MM.1S (cell line): Measurements from ENCODE around the gene SF3B4.

Source experiments
- DNase-seq: peaks from one replicate; pipeline ENCODE4 v3.0.0-alpha.2; 2015
- H2AFZ ChIP-seq: fragments of 300-600 bp; sonication (generic); 2 replicates; pipeline ENCODE4 v1.6.0; 2016; ENCODE audit warnings: antibody characterized with exemption, low read length
- H3F3A ChIP-seq: fragments of 300-600 bp; sonication (generic); 2 replicates; pipeline ENCODE4 v1.6.1; 2016; ENCODE audit warnings: mild to moderate bottlenecking, antibody characterized with exemption, low read length, moderate library complexity, mixed read lengths; ENCODE audit not compliant: insufficient read depth
- H3K27ac ChIP-seq: fragments of 300-600 bp; sonication (generic); 2 replicates; pipeline ENCODE4 v1.5.1; 2016; ENCODE audit warnings: mild to moderate bottlenecking, low read length
- H3K27me3 ChIP-seq: fragments of 300-600 bp; sonication (generic); replicated peaks from 2 replicates; pipeline ENCODE4 v1.6.0; 2016; ENCODE audit warnings: low read length; ENCODE audit not compliant: insufficient read depth
- H3K36me3 ChIP-seq: fragments of 300-600 bp; sonication (generic); replicated peaks from 2 replicates; pipeline ENCODE4 v1.6.1; 2016; ENCODE audit warnings: mild to moderate bottlenecking, low read length, mixed read lengths; ENCODE audit not compliant: insufficient read depth
- H3K4me1 ChIP-seq: fragments of 300-600 bp; sonication (generic); 2 replicates; pipeline ENCODE4 v1.6.1; 2016; ENCODE audit warnings: low read length, mixed read lengths
- H3K4me2 ChIP-seq: fragments of 300-600 bp; sonication (generic); 2 replicates; pipeline ENCODE4 v1.6.0; 2016; ENCODE audit warnings: low read depth, low read length
- H3K4me3 ChIP-seq: fragments of 300-600 bp; sonication (generic); 2 replicates; pipeline ENCODE4 v1.5.1; 2016; ENCODE audit warnings: low read length, mixed read lengths
- H3K79me2 ChIP-seq: fragments of 300-600 bp; sonication (generic); 2 replicates; pipeline ENCODE4 v1.6.1; 2016; ENCODE audit warnings: mixed run types, low read length, mixed read lengths
- H3K9ac ChIP-seq: fragments of 300-600 bp; sonication (generic); 2 replicates; pipeline ENCODE4 v1.6.1; 2016; ENCODE audit warnings: low read length, mixed read lengths
- H3K9me2 ChIP-seq: fragments of 300-600 bp; sonication (generic); replicated peaks from 2 replicates; pipeline ENCODE4 v1.6.1; 2016; ENCODE audit warnings: mild to moderate bottlenecking, low read length, mixed read lengths; ENCODE audit not compliant: insufficient read depth
- H3K9me3 ChIP-seq: fragments of 300-600 bp; sonication (generic); replicated peaks from 2 replicates; pipeline ENCODE4 v1.6.1; 2016; ENCODE audit warnings: mild to moderate bottlenecking, low read length, mixed read lengths; ENCODE audit not compliant: insufficient read depth
- H4K20me1 ChIP-seq: fragments of 300-600 bp; sonication (generic); 2 replicates; pipeline ENCODE4 v1.6.1; 2016; ENCODE audit warnings: mild to moderate bottlenecking, low read length, moderate library complexity, mixed read lengths; ENCODE audit not compliant: insufficient read depth
- EZH2 ChIP-seq: fragments of 300-600 bp; sonication (generic); optimal IDR thresholded peaks from 2 replicates; pipeline ENCODE3; 2017; ENCODE audit warnings: low read depth, mild to moderate bottlenecking, antibody characterized with exemption, low read length, mixed read lengths
- EZH2phosphoT487 ChIP-seq: fragments of 300-600 bp; sonication (generic); IDR thresholded peaks from 2 replicates; pipeline ENCODE4 v1.6.1; 2018; ENCODE audit warnings: antibody characterized with exemption, low read length
- TF ChIP-seq, protein P1 (sequence below): fragments of 300-600 bp; sonication (generic); IDR thresholded peaks from 2 replicates; pipeline ENCODE4 v1.5.1; 2016; ENCODE audit warnings: antibody characterized with exemption, low read length, mixed read lengths

SF3B4 gene

DNA sequence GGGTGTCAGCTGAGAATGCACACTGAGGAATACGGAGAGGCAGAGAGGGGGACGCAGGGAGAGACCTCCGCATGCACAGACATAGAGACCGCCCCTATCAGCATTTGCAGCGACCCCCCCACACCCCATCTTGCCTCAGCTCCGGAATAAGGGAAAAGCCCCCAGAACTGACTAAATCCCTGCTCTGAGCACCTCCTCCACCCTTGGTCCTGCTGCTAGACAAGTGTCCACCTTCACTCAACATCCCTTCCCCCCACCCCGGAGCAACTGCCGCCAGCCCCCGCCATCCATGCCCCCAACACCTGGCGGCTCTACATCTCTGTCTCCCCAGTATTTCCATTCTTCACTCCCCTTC, 10.7 kb downstream of the SF3B4 start:
- no peaks in the 10 kb centered on the region for H3K27me3 ChIP-seq
- H3K27ac ChIP-seq: no peak overlapping the region
- no peaks in the 10 kb centered on the region for H3K36me3 ChIP-seq
- H3K4me3 ChIP-seq: no peak overlapping the region
- no peaks in the 10 kb centered on the region for H3K9me2 ChIP-seq
- no peak overlapping the region for H2AFZ ChIP-seq
- DNase-seq: no peak
- 0 out of 2 replicates have a peak, but pooled peaks cover 5% of the 10 kb centered on the region for H3F3A ChIP-seq
- H3K9me3 ChIP-seq: no peaks in the 10 kb centered on the region
- H3K9ac ChIP-seq: no peak overlapping the region
- TF ChIP-seq, protein P1, sequence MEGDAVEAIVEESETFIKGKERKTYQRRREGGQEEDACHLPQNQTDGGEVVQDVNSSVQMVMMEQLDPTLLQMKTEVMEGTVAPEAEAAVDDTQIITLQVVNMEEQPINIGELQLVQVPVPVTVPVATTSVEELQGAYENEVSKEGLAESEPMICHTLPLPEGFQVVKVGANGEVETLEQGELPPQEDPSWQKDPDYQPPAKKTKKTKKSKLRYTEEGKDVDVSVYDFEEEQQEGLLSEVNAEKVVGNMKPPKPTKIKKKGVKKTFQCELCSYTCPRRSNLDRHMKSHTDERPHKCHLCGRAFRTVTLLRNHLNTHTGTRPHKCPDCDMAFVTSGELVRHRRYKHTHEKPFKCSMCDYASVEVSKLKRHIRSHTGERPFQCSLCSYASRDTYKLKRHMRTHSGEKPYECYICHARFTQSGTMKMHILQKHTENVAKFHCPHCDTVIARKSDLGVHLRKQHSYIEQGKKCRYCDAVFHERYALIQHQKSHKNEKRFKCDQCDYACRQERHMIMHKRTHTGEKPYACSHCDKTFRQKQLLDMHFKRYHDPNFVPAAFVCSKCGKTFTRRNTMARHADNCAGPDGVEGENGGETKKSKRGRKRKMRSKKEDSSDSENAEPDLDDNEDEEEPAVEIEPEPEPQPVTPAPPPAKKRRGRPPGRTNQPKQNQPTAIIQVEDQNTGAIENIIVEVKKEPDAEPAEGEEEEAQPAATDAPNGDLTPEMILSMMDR: no peak
- TF ChIP-seq EZH2: no peak
- no peak for TF ChIP-seq EZH2phosphoT487
- no peaks in the 10 kb centered on the region for H4K20me1 ChIP-seq
- no peaks in the 10 kb centered on the region for H3K79me2 ChIP-seq
- no peak overlapping the region for H3K4me2 ChIP-seq
- H3K4me1 ChIP-seq: peaks cover 6% of the 10 kb centered on the region; the same call in 1 of the 2 replicates

DNA sequence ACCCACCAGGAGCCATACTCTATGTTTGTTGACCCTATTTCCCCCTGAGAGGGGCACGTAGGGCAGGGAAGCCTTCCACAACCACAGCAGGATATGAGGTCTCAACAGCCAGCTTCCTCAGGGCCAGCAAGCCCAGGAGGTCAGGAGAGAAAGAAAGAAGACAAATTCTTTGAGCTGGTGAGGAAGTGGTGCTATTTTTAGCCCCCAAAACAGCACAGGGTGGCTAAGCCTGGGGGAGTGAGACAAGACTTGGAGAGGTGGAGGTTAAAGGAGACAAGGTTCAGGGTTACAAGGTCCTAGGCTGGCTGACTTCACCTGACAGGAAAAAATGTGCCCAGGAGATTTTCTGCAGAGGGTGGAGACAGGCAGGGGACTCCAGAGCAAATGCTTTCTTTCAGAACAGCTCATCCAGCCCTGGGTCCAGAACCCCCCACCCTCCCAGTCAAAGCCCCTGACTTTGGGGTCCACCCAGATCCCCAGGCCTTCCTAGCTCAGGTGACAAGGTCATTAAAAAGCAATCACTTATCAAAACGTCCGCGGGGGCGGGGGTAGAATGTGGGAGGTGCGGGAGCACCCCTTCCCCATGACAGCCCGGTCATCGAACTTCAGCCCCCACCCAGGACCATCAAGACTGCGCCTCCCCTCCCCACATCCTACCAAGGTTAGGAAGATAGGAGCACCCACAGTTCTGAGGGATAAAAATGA, 11.3 kb downstream of the SF3B4 start:
- H3K4me3 ChIP-seq: no peak overlapping the region
- H3F3A ChIP-seq: 0 out of 2 replicates have a peak, but pooled peaks cover 5% of the 10 kb centered on the region
- H3K27ac ChIP-seq: no peak overlapping the region
- no peaks in the 10 kb centered on the region for H3K9me3 ChIP-seq
- H3K9me2 ChIP-seq: no peaks in the 10 kb centered on the region
- no peak overlapping the region for H3K4me2 ChIP-seq
- no peak overlapping the region for H3K9ac ChIP-seq
- no peaks in the 10 kb centered on the region for H4K20me1 ChIP-seq
- H3K27me3 ChIP-seq: no peaks in the 10 kb centered on the region
- DNase-seq: no peak
- H2AFZ ChIP-seq: 0 out of 2 replicates have a peak overlapping the region, but pooled peaks have one; percentile 5
- TF ChIP-seq, protein P1: no peak
- TF ChIP-seq EZH2phosphoT487: no peak
- TF ChIP-seq EZH2: no peak
- H3K36me3 ChIP-seq: no peaks in the 10 kb centered on the region
- H3K79me2 ChIP-seq: no peaks in the 10 kb centered on the region
- H3K4me1 ChIP-seq: peaks cover 6% of the 10 kb centered on the region; the same call in 1 of the 2 replicates

DNA sequence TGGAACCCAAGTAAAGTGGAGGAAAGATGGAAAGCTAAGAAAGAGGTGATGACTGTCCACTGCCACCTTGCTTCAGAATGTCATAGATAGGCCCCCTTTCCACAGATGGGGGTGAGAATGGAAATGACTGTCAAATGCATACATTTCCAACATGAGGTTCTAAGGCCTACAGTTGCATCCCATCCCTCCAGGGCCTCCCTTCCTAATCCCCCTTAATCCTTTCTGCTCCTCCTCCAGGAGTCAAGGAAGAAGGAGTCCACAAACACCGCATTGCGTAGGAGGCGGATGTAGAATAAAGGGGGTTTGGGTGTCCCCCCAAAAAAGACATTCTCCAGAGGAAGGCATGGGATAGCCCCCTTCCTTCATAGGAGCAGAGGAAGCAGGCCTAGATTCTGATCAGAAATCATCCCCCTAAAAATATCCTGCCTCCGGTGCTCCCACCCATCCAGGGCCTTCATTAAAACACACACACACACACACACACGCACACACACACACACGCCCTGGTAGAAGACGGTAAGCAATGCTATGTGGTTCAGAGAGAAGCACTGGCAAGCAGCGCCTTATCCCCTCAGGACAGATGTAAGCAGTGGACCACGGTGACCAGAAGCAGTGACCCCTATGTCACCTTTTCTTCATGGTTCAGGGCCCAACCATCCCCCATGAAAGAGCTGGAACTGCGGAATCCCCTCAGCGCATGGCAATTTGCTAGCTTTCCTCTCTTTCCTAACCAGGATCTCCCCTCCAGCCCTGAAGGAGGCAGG, 12.0 kb downstream of the SF3B4 start:
- no peaks in the 10 kb centered on the region for H4K20me1 ChIP-seq
- TF ChIP-seq EZH2: no peak
- TF ChIP-seq, protein P1: no peak
- TF ChIP-seq EZH2phosphoT487: no peak
- H3F3A ChIP-seq: no peaks in the 10 kb centered on the region
- H3K36me3 ChIP-seq: no peaks in the 10 kb centered on the region
- no peak overlapping the region for H3K27ac ChIP-seq
- no peaks in the 10 kb centered on the region for H3K27me3 ChIP-seq
- H3K4me1 ChIP-seq: peaks cover 6% of the 10 kb centered on the region; the same call in 1 of the 2 replicates
- H2AFZ ChIP-seq: 0 out of 2 replicates have a peak overlapping the region, but pooled peaks have one; percentile 5
- no peaks in the 10 kb centered on the region for H3K9me3 ChIP-seq
- no peaks in the 10 kb centered on the region for H3K79me2 ChIP-seq
- no peaks in the 10 kb centered on the region for H3K9me2 ChIP-seq
- DNase-seq: no peak
- no peak overlapping the region for H3K9ac ChIP-seq
- H3K4me2 ChIP-seq: no peak overlapping the region
- no peak overlapping the region for H3K4me3 ChIP-seq
